Calu3 (cell line): Measurements from ENCODE around the gene HDLBP. TPM values are rescaled to one million over a fixed set of nuclear protein-coding genes. Genes with fewer than 3 reads are reported as not detected.

ENCODE experiments used
- BruUV-seq: library from RNA; stranded (reverse); fragments of 400-500 nt; replicated peaks from 2 replicates; lab custom pipeline; 2021; lab: Mats Ljungman, UMichigan
- CTCF ChIA-PET: fragments of 300-600 bp; sonication (Branson Sonifier 250); formaldehyde crosslinking; loops from one replicate; lab custom pipeline; 2022; ENCODE audit warnings: antibody characterized with exemption; lab: Charles Lee
- DNase-seq: peaks from one replicate; pipeline ENCODE4 v3.0.0; 2022
- H3K27ac Mint-ChIP-seq: one replicate; pipeline ENCODE4 v1.8.0; 2022; ENCODE audit warnings: mixed read lengths; ENCODE audit not compliant: unreplicated experiment
- H3K27me3 Mint-ChIP-seq: one replicate; pipeline ENCODE4 v1.8.0; 2022; ENCODE audit warnings: mixed read lengths; ENCODE audit not compliant: unreplicated experiment
- H3K36me3 Mint-ChIP-seq: one replicate; pipeline ENCODE4 v1.8.0; 2022; ENCODE audit warnings: mild to moderate bottlenecking, moderate library complexity, mixed read lengths; ENCODE audit not compliant: insufficient read depth, unreplicated experiment
- H3K4me1 Mint-ChIP-seq: one replicate; pipeline ENCODE4 v1.8.0; 2022; ENCODE audit warnings: mild to moderate bottlenecking, low read depth, mixed read lengths; ENCODE audit not compliant: unreplicated experiment
- H3K4me3 Mint-ChIP-seq: one replicate; pipeline ENCODE4 v1.8.0; 2022; ENCODE audit warnings: mild to moderate bottlenecking, low read depth, moderate library complexity, mixed read lengths; ENCODE audit not compliant: unreplicated experiment
- H3K9me3 Mint-ChIP-seq: one replicate; pipeline ENCODE4 v1.8.0; 2022; ENCODE audit warnings: low read depth, mixed read lengths; ENCODE audit not compliant: unreplicated experiment
- intact Hi-C: fragments of 100-400 bp; cut with micrococcal nuclease; formaldehyde crosslinking; loops from one replicate; pipeline ENCODE4 v1.10.0; 2022; ENCODE audit not compliant: unreplicated experiment
- total RNA-seq: library from RNA; stranded (reverse); gene quantifications from 2 replicates; pipeline ENCODE4 v1.2.3, GENCODE V29; 2022
- TF ChIP-seq, protein P1 (sequence below): fragments of 200-600 bp; IDR thresholded peaks from one replicate; pipeline ENCODE4 v1.8.0; 2022; ENCODE audit warnings: antibody characterized with exemption; ENCODE audit not compliant: unreplicated experiment

The HDLBP gene
- total RNA-seq, 1 experiment from 2014 or later = 493 TPM

DNA sequence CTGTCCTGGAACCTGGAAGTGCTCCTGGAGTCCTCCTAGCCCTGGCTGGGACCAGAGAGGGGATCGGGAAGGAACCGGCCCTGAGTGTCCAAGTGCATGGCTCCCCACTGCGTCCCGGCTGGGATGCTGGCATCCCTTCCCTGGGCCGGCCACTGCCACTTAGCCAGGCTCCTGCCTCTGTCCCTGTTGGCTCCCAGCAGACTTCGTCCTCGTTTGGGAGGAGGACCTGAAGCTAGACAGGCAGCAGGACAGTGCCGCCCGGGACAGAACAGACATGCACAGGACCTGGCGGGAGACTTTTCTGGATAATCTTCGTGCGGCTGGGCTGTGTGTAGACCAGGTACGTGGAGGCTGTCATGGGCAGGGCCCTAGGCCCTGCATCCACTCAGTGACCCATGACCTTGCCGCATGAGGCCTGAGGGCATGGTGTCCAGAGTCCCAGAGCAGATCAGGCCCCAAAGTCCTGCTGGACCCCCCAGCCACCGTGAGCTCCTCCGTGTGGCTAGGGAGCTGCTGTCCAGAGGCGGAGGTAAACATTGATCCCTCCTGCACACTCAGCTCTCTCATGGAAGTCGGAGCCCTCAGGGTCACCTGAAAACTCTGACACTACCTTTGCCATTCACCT, 119.9 kb downstream of the HDLBP start:
- CTCF ChIA-PET = no interaction called here
- BruUV-seq = no TSS peak
- H3K27me3 Mint-ChIP-seq = peaks cover 77% of the 10 kb centered on the region

DNA sequence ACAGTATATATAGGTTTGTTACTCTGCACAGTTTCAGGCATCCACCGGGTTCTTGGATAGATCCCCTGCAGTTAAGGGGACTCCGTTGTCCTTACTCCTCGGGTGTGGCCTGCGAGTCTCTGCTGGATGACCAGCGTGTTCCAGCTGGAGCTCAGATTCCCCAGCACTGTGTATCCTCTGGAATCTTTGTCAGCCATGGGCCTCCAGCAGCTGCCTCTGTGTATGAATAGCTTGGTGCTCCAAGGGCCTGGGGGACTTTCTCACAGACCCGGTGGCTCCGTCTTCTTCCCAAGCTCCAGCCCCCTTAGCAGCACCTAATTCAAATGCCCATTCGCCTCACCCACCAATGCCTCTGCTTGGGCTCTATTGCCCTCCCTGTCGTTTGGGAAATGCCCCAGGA, 120.7 kb downstream of the HDLBP start:
- H3K27ac Mint-ChIP-seq = no peak overlapping the region
- DNase-seq = no peak
- TF ChIP-seq, protein P1, sequence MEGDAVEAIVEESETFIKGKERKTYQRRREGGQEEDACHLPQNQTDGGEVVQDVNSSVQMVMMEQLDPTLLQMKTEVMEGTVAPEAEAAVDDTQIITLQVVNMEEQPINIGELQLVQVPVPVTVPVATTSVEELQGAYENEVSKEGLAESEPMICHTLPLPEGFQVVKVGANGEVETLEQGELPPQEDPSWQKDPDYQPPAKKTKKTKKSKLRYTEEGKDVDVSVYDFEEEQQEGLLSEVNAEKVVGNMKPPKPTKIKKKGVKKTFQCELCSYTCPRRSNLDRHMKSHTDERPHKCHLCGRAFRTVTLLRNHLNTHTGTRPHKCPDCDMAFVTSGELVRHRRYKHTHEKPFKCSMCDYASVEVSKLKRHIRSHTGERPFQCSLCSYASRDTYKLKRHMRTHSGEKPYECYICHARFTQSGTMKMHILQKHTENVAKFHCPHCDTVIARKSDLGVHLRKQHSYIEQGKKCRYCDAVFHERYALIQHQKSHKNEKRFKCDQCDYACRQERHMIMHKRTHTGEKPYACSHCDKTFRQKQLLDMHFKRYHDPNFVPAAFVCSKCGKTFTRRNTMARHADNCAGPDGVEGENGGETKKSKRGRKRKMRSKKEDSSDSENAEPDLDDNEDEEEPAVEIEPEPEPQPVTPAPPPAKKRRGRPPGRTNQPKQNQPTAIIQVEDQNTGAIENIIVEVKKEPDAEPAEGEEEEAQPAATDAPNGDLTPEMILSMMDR = no peak
- peaks cover 82% of the 10 kb centered on the region for H3K27me3 Mint-ChIP-seq
- intact Hi-C loops = no loop called here
- H3K4me3 Mint-ChIP-seq = no peak overlapping the region
- CTCF ChIA-PET = no interaction called here
- no peaks in the 10 kb centered on the region for H3K4me1 Mint-ChIP-seq
- no peaks in the 10 kb centered on the region for H3K36me3 Mint-ChIP-seq
- no TSS peak for BruUV-seq
- H3K9me3 Mint-ChIP-seq = no peaks in the 10 kb centered on the region

More for the DNA sequence above, 119.9 kb downstream of the HDLBP start:
- TF ChIP-seq, protein P1 = no peak
- intact Hi-C loops = no loop called here
- Mint-ChIP-seq H3K9me3 (no peaks in the 10 kb centered on the region), H3K27ac (no peak overlapping the region), H3K4me1 (no peaks in the 10 kb centered on the region), H3K4me3 (no peak overlapping the region), H3K36me3 (no peaks in the 10 kb centered on the region)
- no peak for DNase-seq

DNA sequence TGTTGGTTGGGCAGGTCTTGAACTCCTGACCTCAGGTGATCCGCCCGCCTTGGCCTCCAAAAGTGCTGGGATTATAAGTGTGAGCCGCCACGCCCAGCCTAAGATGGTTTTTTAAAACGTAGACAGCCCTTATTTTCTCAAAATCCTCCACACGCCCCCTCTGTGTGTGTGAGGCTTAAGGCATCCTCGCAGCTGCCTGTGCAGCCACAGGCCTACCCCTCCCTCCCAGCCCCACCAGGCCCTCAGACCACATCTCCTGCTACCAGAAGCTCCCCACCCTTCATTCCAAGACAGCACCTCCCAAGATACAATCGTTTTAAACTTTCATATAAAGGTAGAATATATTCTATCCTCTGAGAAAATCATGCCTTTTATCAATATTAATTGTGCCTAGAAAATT, 122.2 kb downstream of the HDLBP start:
- no peaks in the 10 kb centered on the region for H3K9me3 Mint-ChIP-seq
- no peak overlapping the region for H3K27ac Mint-ChIP-seq
- H3K4me1 Mint-ChIP-seq = no peaks in the 10 kb centered on the region
- CTCF ChIA-PET = no interaction called here
- TF ChIP-seq, protein P1 = no peak
- H3K4me3 Mint-ChIP-seq = no peak overlapping the region
- DNase-seq = no peak
- H3K27me3 Mint-ChIP-seq = peaks cover 72% of the 10 kb centered on the region
- H3K36me3 Mint-ChIP-seq = no peaks in the 10 kb centered on the region
- BruUV-seq = no TSS peak
- intact Hi-C loops = no loop called here

DNA sequence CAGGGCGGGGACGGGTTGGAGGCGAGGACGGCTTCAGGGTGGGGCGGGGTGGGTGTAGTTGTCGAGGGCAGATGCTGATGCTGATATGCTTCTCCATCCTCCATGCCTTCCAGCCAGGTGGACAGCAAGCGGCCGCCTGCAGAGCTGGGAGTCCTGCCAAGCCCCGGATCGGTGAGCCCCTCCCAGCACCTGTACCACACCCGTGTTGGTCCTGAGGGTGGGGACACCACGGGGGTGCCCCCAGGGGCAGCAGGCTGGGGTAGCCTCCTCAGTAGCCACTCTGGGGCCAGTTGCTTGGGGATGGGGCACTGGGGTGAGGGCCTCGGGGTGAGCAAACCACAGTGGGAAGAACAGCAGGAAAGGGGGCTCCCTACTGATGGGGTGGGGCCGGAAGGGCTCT, 124.4 kb downstream of the HDLBP start:
- H3K4me1 Mint-ChIP-seq = no peaks in the 10 kb centered on the region
- CTCF ChIA-PET = no interaction called here
- H3K4me3 Mint-ChIP-seq = no peak overlapping the region
- H3K27ac Mint-ChIP-seq = no peak overlapping the region
- TF ChIP-seq, protein P1 = no peak
- H3K9me3 Mint-ChIP-seq = no peaks in the 10 kb centered on the region
- intact Hi-C loops = no loop called here
- DNase-seq = no peak
- H3K36me3 Mint-ChIP-seq = no peaks in the 10 kb centered on the region
- BruUV-seq = no TSS peak
- peaks cover 70% of the 10 kb centered on the region for H3K27me3 Mint-ChIP-seq
